ENCODE measurements around the gene PTPRR. TPM values are rescaled to one million over a fixed set of nuclear protein-coding genes. Genes with fewer than 3 reads are reported as not detected.

Gene PTPRR
- total and polyA plus RNA-seq, 4 donors, result 0.17 to 1.5 (median 0.61) TPM

- no peaks in the 10 kb centered on the region for H3K36me3 ChIP-seq (ENCODE audit: control insufficient read depth in 4 of 4, insufficient read depth in 4 of 4, low read length in 4 of 4)
- no peak overlapping the region for H3K4me3 ChIP-seq
- DNase-seq (no peak), ATAC-seq (ENCODE audit: insufficient read depth, low FRiP score) (no peak)
- H3K27ac ChIP-seq (ENCODE audit: low read depth in 1 of 2, low read length in 1 of 2), result no peak overlapping the region
- WGBS, 2 donors, result 85% methylated on average over 7 of the region's 7 CpGs
- H3K27me3 ChIP-seq (ENCODE audit: control insufficient read depth in 3 of 3, insufficient read depth in 3 of 3, low read length in 2 of 3), result no peaks in the 10 kb centered on the region
- TF ChIP-seq CTCF (IDR thresholded peaks at IDR 0.05; ENCODE audit: control extremely low read depth, extremely low read depth), result no peak
- no peaks in the 10 kb centered on the region for H3K9me3 ChIP-seq (ENCODE audit: control insufficient read depth in 4 of 4, insufficient read depth in 3 of 4, low read length in 3 of 4)
- H3K9ac ChIP-seq (ENCODE audit: insufficient read depth in 1 of 2, low read length in 2 of 2), result no peak overlapping the region
- peaks cover 0 to 28% (median 9%) of the 10 kb centered on the region in 5 donors for H3K4me1 ChIP-seq (ENCODE audit: control insufficient read depth in 5 of 5, insufficient read depth in 5 of 5, low read length in 5 of 5)
Measured at GRCh38 chr12:70852416-70853150, 68.0 kb downstream of the PTPRR start.

GRCh38 chr12:70849265-70849960 is 71.1 kb downstream of the PTPRR start:
- Histone ChIP-seq H3K4me1 (ENCODE audit: control insufficient read depth in 5 of 5, insufficient read depth in 5 of 5, low read length in 5 of 5) (peaks cover 0 to 18% (median 1%) of the 10 kb centered on the region in 5 donors), H3K4me3 (no peak overlapping the region), H3K9me3 (ENCODE audit: control insufficient read depth in 4 of 4, insufficient read depth in 3 of 4, low read length in 3 of 4) (no peaks in the 10 kb centered on the region), H3K36me3 (ENCODE audit: control insufficient read depth in 4 of 4, insufficient read depth in 4 of 4, low read length in 4 of 4) (no peaks in the 10 kb centered on the region), H3K27ac (ENCODE audit: low read depth in 1 of 2, low read length in 1 of 2) (no peak overlapping the region), H3K27me3 (ENCODE audit: control insufficient read depth in 3 of 3, insufficient read depth in 3 of 3, low read length in 2 of 3) (no peaks in the 10 kb centered on the region), H3K9ac (ENCODE audit: insufficient read depth in 1 of 2, low read length in 2 of 2) (no peak overlapping the region)
- ATAC-seq (ENCODE audit: insufficient read depth, low FRiP score) (peak; percentile 31), DNase-seq (peak in 2 of 3 donors; percentile 56 to 75)
- WGBS, 2 donors, result 36 to 53% methylated on average over 3 of the region's 3 CpGs
- no peak for TF ChIP-seq CTCF (IDR thresholded peaks at IDR 0.05; ENCODE audit: control extremely low read depth, extremely low read depth)

- peak in 1 of 3 donors; percentile 37 for DNase-seq
- WGBS, 2 donors, result 81 to 88% methylated on average over 4 of the region's 4 CpGs
- TF ChIP-seq CTCF (IDR thresholded peaks at IDR 0.05; ENCODE audit: control extremely low read depth, extremely low read depth), result no peak
- H3K9me3 ChIP-seq (ENCODE audit: control insufficient read depth in 4 of 4, insufficient read depth in 3 of 4, low read length in 3 of 4), result no peaks in the 10 kb centered on the region
- no peak overlapping the region for H3K27ac ChIP-seq (ENCODE audit: low read depth in 1 of 2, low read length in 1 of 2)
- H3K36me3 ChIP-seq (ENCODE audit: control insufficient read depth in 4 of 4, insufficient read depth in 4 of 4, low read length in 4 of 4), result no peaks in the 10 kb centered on the region
- H3K4me1 ChIP-seq (ENCODE audit: control insufficient read depth in 5 of 5, insufficient read depth in 5 of 5, low read length in 5 of 5), result peaks cover 0 to 5% (median 0%) of the 10 kb centered on the region in 5 donors
- H3K4me3 ChIP-seq, result no peak overlapping the region
- ATAC-seq (ENCODE audit: insufficient read depth, low FRiP score), result no peak
- no peak overlapping the region for H3K9ac ChIP-seq (ENCODE audit: insufficient read depth in 1 of 2, low read length in 2 of 2)
- H3K27me3 ChIP-seq (ENCODE audit: control insufficient read depth in 3 of 3, insufficient read depth in 3 of 3, low read length in 2 of 3), result no peaks in the 10 kb centered on the region
Measured at GRCh38 chr12:70847871-70848270, 72.7 kb downstream of the PTPRR start.

All from lung (tissue), 12 donors.